ENCODE measurements around the gene STK31.
"Not testable (repeated sequence)": the region's sequence is repeated elsewhere in the genome, so short reads cannot be mapped to it uniquely, and the experiment has no call there.

The STK31 gene

GRCh38 chr7:23743226-23743625, 33.2 kb downstream of the STK31 start:
- H3K79me2 ChIP-seq (ENCODE audit: insufficient read depth, low read length), result no peaks in the 10 kb centered on the region
- DNase-seq, result no peak
- H4K20me1 ChIP-seq (ENCODE audit: insufficient read depth, low read length), result no peaks in the 10 kb centered on the region
- no peak overlapping the region for H3K9ac ChIP-seq (ENCODE audit: low read depth, low read length)
- H2AFZ ChIP-seq (ENCODE audit: low read depth, low read length), result no peak overlapping the region
- ATAC-seq (ENCODE audit: insufficient read depth, low read depth), result no peak
- H3K27ac ChIP-seq (ENCODE audit: low read length), result no peak overlapping the region
- no peaks in the 10 kb centered on the region for H3K36me3 ChIP-seq (ENCODE audit: insufficient read depth, low read length)
- H3K4me2 ChIP-seq (ENCODE audit: insufficient read depth, low read length), result no peak overlapping the region
- H3K27me3 ChIP-seq (ENCODE audit: insufficient read depth, low read length, poor library complexity), result no peaks in the 10 kb centered on the region
- no peak overlapping the region for H3K4me3 ChIP-seq (ENCODE audit: low read depth in 1 of 2, low read length in 2 of 2)
- H3K9me3 ChIP-seq (ENCODE audit: insufficient read depth, low read length, severe bottlenecking), result peaks cover 6% of the 10 kb centered on the region
- TF ChIP-seq EZH2 (IDR thresholded peaks at IDR 0.05; ENCODE audit: borderline replicate concordance, low read depth, low read length, severe bottlenecking) (no peak), CTCF (IDR thresholded peaks at IDR 0.05; ENCODE audit: borderline replicate concordance, extremely low read depth, low read length, poor library complexity, severe bottlenecking) (no peak)
- no peaks in the 10 kb centered on the region for H3K4me1 ChIP-seq (ENCODE audit: insufficient read depth, low read length)

- H3K9ac ChIP-seq (ENCODE audit: low read depth, low read length), result no peak overlapping the region
- no peaks in the 10 kb centered on the region for H3K4me1 ChIP-seq (ENCODE audit: insufficient read depth, low read length)
- H3K9me3 ChIP-seq (ENCODE audit: insufficient read depth, low read length, severe bottlenecking), result peaks cover 6% of the 10 kb centered on the region
- H3K79me2 ChIP-seq (ENCODE audit: insufficient read depth, low read length), result no peaks in the 10 kb centered on the region
- DNase-seq, result no peak
- no peaks in the 10 kb centered on the region for H4K20me1 ChIP-seq (ENCODE audit: insufficient read depth, low read length)
- H3K27me3 ChIP-seq (ENCODE audit: insufficient read depth, low read length, poor library complexity), result no peaks in the 10 kb centered on the region
- no peak overlapping the region for H2AFZ ChIP-seq (ENCODE audit: low read depth, low read length)
- H3K4me2 ChIP-seq (ENCODE audit: insufficient read depth, low read length), result no peak overlapping the region
- H3K27ac ChIP-seq (ENCODE audit: low read length), result no peak overlapping the region
- H3K36me3 ChIP-seq (ENCODE audit: insufficient read depth, low read length), result no peaks in the 10 kb centered on the region
- no peak overlapping the region for H3K4me3 ChIP-seq (ENCODE audit: low read depth in 1 of 2, low read length in 2 of 2)
- TF ChIP-seq EZH2 (IDR thresholded peaks at IDR 0.05; ENCODE audit: borderline replicate concordance, low read depth, low read length, severe bottlenecking) (no peak), CTCF (IDR thresholded peaks at IDR 0.05; ENCODE audit: borderline replicate concordance, extremely low read depth, low read length, poor library complexity, severe bottlenecking) (no peak)
- no peak for ATAC-seq (ENCODE audit: insufficient read depth, low read depth)
Observed at GRCh38 chr7:23746629-23747028, 36.6 kb downstream of the STK31 start.

GRCh38 chr7:23751852-23752251, 41.8 kb downstream of the STK31 start:
- H3K4me1 ChIP-seq (ENCODE audit: insufficient read depth, low read length), result no peaks in the 10 kb centered on the region; the same call in 1 of the 2 replicates
- H3K4me2 ChIP-seq (ENCODE audit: insufficient read depth, low read length), result no peak overlapping the region
- no peak for ATAC-seq (ENCODE audit: insufficient read depth, low read depth)
- no peak overlapping the region for H3K4me3 ChIP-seq (ENCODE audit: low read depth in 1 of 2, low read length in 2 of 2)
- H3K27ac ChIP-seq (ENCODE audit: low read length), result no peak overlapping the region
- no peaks in the 10 kb centered on the region for H3K27me3 ChIP-seq (ENCODE audit: insufficient read depth, low read length, poor library complexity)
- DNase-seq, result no peak
- no peaks in the 10 kb centered on the region for H3K79me2 ChIP-seq (ENCODE audit: insufficient read depth, low read length)
- no peak overlapping the region for H2AFZ ChIP-seq (ENCODE audit: low read depth, low read length)
- no peak overlapping the region for H3K9ac ChIP-seq (ENCODE audit: low read depth, low read length)
- TF ChIP-seq EZH2 (IDR thresholded peaks at IDR 0.05; ENCODE audit: borderline replicate concordance, low read depth, low read length, severe bottlenecking) (no peak), CTCF (IDR thresholded peaks at IDR 0.05; ENCODE audit: borderline replicate concordance, extremely low read depth, low read length, poor library complexity, severe bottlenecking) (no peak)
- no peaks in the 10 kb centered on the region for H3K36me3 ChIP-seq (ENCODE audit: insufficient read depth, low read length)
- H4K20me1 ChIP-seq (ENCODE audit: insufficient read depth, low read length), result no peaks in the 10 kb centered on the region
- no peaks in the 10 kb centered on the region for H3K9me3 ChIP-seq (ENCODE audit: insufficient read depth, low read length, severe bottlenecking)

GRCh38 chr7:23758839-23759238, 48.8 kb downstream of the STK31 start:
- H4K20me1 ChIP-seq (ENCODE audit: insufficient read depth, low read length); DNase-seq; H3K36me3 ChIP-seq (ENCODE audit: insufficient read depth, low read length); H3K9me3 ChIP-seq (ENCODE audit: insufficient read depth, low read length, severe bottlenecking); H2AFZ ChIP-seq (ENCODE audit: low read depth, low read length); ATAC-seq (ENCODE audit: insufficient read depth, low read depth); H3K79me2 ChIP-seq (ENCODE audit: insufficient read depth, low read length); H3K4me2 ChIP-seq (ENCODE audit: insufficient read depth, low read length); H3K4me3 ChIP-seq (ENCODE audit: low read depth in 1 of 2, low read length in 2 of 2); H3K27me3 ChIP-seq (ENCODE audit: insufficient read depth, low read length, poor library complexity); H3K4me1 ChIP-seq (ENCODE audit: insufficient read depth, low read length); H3K27ac ChIP-seq (ENCODE audit: low read length); H3K9ac ChIP-seq (ENCODE audit: low read depth, low read length): not testable (repeated sequence)
